ENCODE results near the gene PARP16.

DNA sequence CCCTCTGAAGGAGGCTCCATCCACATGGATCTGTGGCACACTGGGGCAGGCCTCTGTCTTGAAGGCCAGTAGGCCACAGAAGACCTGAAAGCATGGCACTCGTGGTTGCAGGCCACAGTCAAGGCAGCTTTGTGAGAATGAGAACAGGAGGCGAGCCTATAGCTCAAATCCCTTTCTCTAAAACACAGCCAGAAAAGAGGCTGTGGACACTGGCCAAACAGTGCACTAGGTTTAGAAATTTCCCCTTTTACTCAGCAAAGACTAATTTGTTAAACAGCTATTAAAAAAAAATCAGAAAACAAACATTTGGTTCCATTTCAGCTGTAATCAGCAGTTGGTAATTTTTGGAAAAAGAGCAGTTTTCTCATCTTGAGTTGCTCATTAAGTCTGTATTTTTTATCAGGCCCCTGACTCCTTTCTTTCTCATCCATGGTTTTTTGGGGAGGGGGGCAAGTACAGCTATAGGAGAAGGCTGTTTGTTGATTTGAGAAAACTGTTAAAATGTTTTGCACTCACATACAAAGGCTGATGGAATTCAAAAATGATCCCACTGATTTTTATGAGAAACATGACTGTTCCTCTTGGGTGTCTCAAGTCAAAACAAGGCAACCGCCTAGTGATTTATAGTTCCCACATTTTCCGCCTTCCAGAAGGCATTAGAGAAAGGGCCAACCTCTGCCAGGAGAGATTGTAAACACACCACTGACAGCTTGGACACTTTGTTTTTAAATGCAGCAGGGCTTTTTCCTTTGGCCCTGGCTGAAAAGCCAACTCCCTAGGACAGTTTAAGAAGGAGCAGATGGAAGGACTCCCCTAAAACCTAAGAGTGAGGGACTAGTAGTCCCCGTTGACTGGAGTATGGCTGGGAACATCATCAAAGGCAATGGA is 28.1 kb downstream of the PARP16 start:
- TF ChIP-seq POLR2AphosphoS5 (IDR thresholded peaks at IDR 0.05; ENCODE audit: low read depth, low read length) (no peak), TAF1 (IDR thresholded peaks at IDR 0.05; ENCODE audit: borderline replicate concordance, insufficient read depth, low read length) (no peak), FOXP2 (optimal IDR thresholded peaks at IDR 0.05; ENCODE audit: borderline replicate concordance, extremely low read depth, extremely low read length, insufficient read depth) (no peak), SIN3A (IDR thresholded peaks at IDR 0.05; ENCODE audit: borderline replicate concordance, insufficient read depth, low read length) (no peak)
- TF ChIP-seq, protein P1, sequence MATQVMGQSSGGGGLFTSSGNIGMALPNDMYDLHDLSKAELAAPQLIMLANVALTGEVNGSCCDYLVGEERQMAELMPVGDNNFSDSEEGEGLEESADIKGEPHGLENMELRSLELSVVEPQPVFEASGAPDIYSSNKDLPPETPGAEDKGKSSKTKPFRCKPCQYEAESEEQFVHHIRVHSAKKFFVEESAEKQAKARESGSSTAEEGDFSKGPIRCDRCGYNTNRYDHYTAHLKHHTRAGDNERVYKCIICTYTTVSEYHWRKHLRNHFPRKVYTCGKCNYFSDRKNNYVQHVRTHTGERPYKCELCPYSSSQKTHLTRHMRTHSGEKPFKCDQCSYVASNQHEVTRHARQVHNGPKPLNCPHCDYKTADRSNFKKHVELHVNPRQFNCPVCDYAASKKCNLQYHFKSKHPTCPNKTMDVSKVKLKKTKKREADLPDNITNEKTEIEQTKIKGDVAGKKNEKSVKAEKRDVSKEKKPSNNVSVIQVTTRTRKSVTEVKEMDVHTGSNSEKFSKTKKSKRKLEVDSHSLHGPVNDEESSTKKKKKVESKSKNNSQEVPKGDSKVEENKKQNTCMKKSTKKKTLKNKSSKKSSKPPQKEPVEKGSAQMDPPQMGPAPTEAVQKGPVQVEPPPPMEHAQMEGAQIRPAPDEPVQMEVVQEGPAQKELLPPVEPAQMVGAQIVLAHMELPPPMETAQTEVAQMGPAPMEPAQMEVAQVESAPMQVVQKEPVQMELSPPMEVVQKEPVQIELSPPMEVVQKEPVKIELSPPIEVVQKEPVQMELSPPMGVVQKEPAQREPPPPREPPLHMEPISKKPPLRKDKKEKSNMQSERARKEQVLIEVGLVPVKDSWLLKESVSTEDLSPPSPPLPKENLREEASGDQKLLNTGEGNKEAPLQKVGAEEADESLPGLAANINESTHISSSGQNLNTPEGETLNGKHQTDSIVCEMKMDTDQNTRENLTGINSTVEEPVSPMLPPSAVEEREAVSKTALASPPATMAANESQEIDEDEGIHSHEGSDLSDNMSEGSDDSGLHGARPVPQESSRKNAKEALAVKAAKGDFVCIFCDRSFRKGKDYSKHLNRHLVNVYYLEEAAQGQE (IDR thresholded peaks at IDR 0.05; ENCODE audit: insufficient read depth in 1 of 2, low read depth in 2 of 2, low read length in 2 of 2) = no peak
